Neural cell (in vitro differentiated cells): ENCODE data around the gene DNAJC11. TPM values are rescaled to one million over a fixed set of nuclear protein-coding genes. Genes with fewer than 3 reads are reported as not detected.

ENCODE experiments used
- H2AFZ ChIP-seq: fragments of 200-600, 300-800 bp; sonication (generic), shearing (Covaris generic); 2 replicates; pipeline ENCODE4 v1.6.0; 2014; ENCODE audit warnings: low read depth, mild to moderate bottlenecking, antibody characterized with exemption, low read length, moderate library complexity
- H3F3A ChIP-seq: fragments of 200-600 bp; shearing (Covaris generic); 2 replicates; pipeline ENCODE4 v1.6.1; 2016; ENCODE audit warnings: mild to moderate bottlenecking, moderate library complexity, mixed read lengths, antibody characterized with exemption, low read length; ENCODE audit not compliant: insufficient read depth, poor library complexity, severe bottlenecking
- H3K27ac ChIP-seq: fragments of 200-600, 300-800 bp; sonication (generic), shearing (Covaris generic); 2 replicates; pipeline ENCODE4 v1.5.1; 2014; ENCODE audit warnings: mild to moderate bottlenecking, low read length, moderate library complexity
- H3K27me3 ChIP-seq: fragments of 300-800, 200-600 bp; sonication (generic), shearing (Covaris generic); 2 replicates; pipeline ENCODE4 v1.6.0; 2014; ENCODE audit warnings: mild to moderate bottlenecking, low read depth, low read length, moderate library complexity; ENCODE audit not compliant: insufficient read depth
- H3K36me3 ChIP-seq: fragments of 300-800, 200-600 bp; sonication (generic), shearing (Covaris generic); 2 replicates; pipeline ENCODE4 v1.5.1; 2014; ENCODE audit warnings: mild to moderate bottlenecking, antibody characterized with exemption, low read length, moderate library complexity; ENCODE audit not compliant: insufficient read depth
- H3K4me2 ChIP-seq: fragments of 300-800, 200-600 bp; sonication (generic), shearing (Covaris generic); 2 replicates; pipeline ENCODE4 v1.6.0; 2014; ENCODE audit warnings: mild to moderate bottlenecking, low read length
- H3K4me3 ChIP-seq: fragments of 300-800, 200-600 bp; sonication (generic), shearing (Covaris generic); 2 replicates; pipeline ENCODE4 v1.5.1; 2014; ENCODE audit warnings: mild to moderate bottlenecking, low read length, moderate library complexity
- H3K79me2 ChIP-seq: fragments of 200-600 bp; shearing (Covaris generic); replicated peaks from 2 replicates; pipeline ENCODE4 v1.6.0; 2014; ENCODE audit warnings: mild to moderate bottlenecking, low read length, moderate library complexity; ENCODE audit not compliant: insufficient read depth
- H3K9ac ChIP-seq: fragments of 300-800, 200-600 bp; sonication (generic), shearing (Covaris generic); 2 replicates; pipeline ENCODE4 v1.6.1; 2016; ENCODE audit warnings: mild to moderate bottlenecking, low read length, mixed read lengths
- H3K9me2 ChIP-seq: fragments of 200-600 bp; shearing (Covaris generic); 2 replicates; pipeline ENCODE4 v1.6.1; 2016; ENCODE audit warnings: mild to moderate bottlenecking, low read length, mixed read lengths; ENCODE audit not compliant: insufficient read depth
- H3K9me3 ChIP-seq: fragments of 200-600, 300-800 bp; sonication (generic), shearing (Covaris generic); 2 replicates; pipeline ENCODE4 v1.6.1; 2016; ENCODE audit warnings: mild to moderate bottlenecking, mixed run types, low read length, moderate library complexity, mixed read lengths
- H4K20me1 ChIP-seq: fragments of 200-600 bp; shearing (Covaris generic); 2 replicates; pipeline ENCODE4 v1.6.1; 2016; ENCODE audit warnings: mild to moderate bottlenecking, mixed run types; ENCODE audit not compliant: insufficient read depth
- EP300 ChIP-seq: fragments of 450-650 bp; conservative IDR thresholded peaks from 2 replicates; pipeline ENCODE4 v1.6.1; 2014; ENCODE audit warnings: antibody characterized with exemption, mild to moderate bottlenecking, moderate library complexity; ENCODE audit not compliant: poor library complexity, severe bottlenecking
- EZH2 ChIP-seq: fragments of 200-600, 300-800 bp; shearing (Covaris generic), sonication (generic); IDR thresholded peaks from 2 replicates; pipeline ENCODE4 v1.6.1; 2014; ENCODE audit warnings: antibody characterized with exemption, low read length, borderline replicate concordance, mild to moderate bottlenecking; ENCODE audit not compliant: insufficient read depth, poor library complexity, severe bottlenecking
- MXI1 ChIP-seq: fragments of 450-650 bp; conservative IDR thresholded peaks from 2 replicates; pipeline ENCODE4 v1.6.1; 2014; ENCODE audit warnings: antibody characterized with exemption, mild to moderate bottlenecking; ENCODE audit not compliant: poor library complexity, severe bottlenecking
- POLR2AphosphoS5 ChIP-seq: IDR thresholded peaks from 2 replicates; pipeline ENCODE4 v1.6.1; 2012
- RAD21 ChIP-seq: fragments of 450-650 bp; conservative IDR thresholded peaks from 2 replicates; pipeline ENCODE4 v1.6.1; 2014; ENCODE audit warnings: antibody characterized with exemption, mild to moderate bottlenecking, moderate library complexity
- SMC3 ChIP-seq: fragments of 450-650 bp; conservative IDR thresholded peaks from 2 replicates; pipeline ENCODE4 v1.6.1; 2014; ENCODE audit warnings: antibody characterized with exemption, mild to moderate bottlenecking, moderate library complexity; ENCODE audit not compliant: poor library complexity
- TAF1 ChIP-seq: IDR thresholded peaks from 2 replicates; pipeline ENCODE4 v1.6.1; 2012; ENCODE audit warnings: low read depth
- polyA plus RNA-seq: library from polyadenylated mRNA; depleted of rRNA; stranded (reverse); fragments of >200 nt; gene quantifications from 2 replicates; pipeline ENCODE4 v1.2.3, GENCODE V29; 2014
- TF ChIP-seq, protein P1 (sequence below): IDR thresholded peaks from 2 replicates; pipeline ENCODE4 v1.6.1; 2012; ENCODE audit warnings: borderline replicate concordance
- TF ChIP-seq, protein P2 (sequence below): fragments of 450-650 bp; IDR thresholded peaks from 2 replicates; pipeline ENCODE4 v1.5.1; 2014; ENCODE audit warnings: antibody characterized with exemption, mild to moderate bottlenecking, moderate library complexity; ENCODE audit not compliant: poor library complexity, severe bottlenecking

The DNAJC11 gene
- polyA plus RNA-seq, 1 donor from 2014 or later = 28.6 TPM

DNA sequence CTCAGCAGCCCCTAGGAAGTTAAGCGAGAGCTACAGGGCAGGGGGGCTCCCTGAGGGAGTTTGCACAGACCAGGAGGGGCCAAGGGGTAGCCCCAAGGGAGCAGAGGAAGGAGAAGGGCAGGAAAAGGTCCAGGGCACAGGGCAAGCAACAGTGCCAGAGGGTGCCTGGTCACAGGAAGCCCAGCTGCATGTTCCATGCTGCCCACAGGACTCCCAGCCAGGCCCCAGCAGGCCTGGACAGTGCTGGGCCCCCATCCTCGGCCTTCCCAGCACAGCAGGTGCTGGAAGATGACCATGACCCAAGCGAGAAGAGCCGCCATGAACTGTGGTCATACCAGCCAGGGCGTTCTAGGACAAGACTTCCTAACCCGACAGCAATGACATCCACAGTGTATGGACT is 110.0 kb downstream of the DNAJC11 start:
- Histone ChIP-seq H3K27me3 (no peaks in the 10 kb centered on the region), H2AFZ (no peak overlapping the region), H3K4me2 (no peak overlapping the region), H3F3A (no peaks in the 10 kb centered on the region), H3K4me3 (no peak overlapping the region), H3K36me3 (no peaks in the 10 kb centered on the region), H3K27ac (no peak overlapping the region), H3K9me2 (no peaks in the 10 kb centered on the region), H3K9ac (no peak overlapping the region), H3K79me2 (no peaks in the 10 kb centered on the region), H3K9me3 (no peaks in the 10 kb centered on the region), H4K20me1 (no peaks in the 10 kb centered on the region)
- TF ChIP-seq EP300 = no peak
- TF ChIP-seq, protein P1, sequence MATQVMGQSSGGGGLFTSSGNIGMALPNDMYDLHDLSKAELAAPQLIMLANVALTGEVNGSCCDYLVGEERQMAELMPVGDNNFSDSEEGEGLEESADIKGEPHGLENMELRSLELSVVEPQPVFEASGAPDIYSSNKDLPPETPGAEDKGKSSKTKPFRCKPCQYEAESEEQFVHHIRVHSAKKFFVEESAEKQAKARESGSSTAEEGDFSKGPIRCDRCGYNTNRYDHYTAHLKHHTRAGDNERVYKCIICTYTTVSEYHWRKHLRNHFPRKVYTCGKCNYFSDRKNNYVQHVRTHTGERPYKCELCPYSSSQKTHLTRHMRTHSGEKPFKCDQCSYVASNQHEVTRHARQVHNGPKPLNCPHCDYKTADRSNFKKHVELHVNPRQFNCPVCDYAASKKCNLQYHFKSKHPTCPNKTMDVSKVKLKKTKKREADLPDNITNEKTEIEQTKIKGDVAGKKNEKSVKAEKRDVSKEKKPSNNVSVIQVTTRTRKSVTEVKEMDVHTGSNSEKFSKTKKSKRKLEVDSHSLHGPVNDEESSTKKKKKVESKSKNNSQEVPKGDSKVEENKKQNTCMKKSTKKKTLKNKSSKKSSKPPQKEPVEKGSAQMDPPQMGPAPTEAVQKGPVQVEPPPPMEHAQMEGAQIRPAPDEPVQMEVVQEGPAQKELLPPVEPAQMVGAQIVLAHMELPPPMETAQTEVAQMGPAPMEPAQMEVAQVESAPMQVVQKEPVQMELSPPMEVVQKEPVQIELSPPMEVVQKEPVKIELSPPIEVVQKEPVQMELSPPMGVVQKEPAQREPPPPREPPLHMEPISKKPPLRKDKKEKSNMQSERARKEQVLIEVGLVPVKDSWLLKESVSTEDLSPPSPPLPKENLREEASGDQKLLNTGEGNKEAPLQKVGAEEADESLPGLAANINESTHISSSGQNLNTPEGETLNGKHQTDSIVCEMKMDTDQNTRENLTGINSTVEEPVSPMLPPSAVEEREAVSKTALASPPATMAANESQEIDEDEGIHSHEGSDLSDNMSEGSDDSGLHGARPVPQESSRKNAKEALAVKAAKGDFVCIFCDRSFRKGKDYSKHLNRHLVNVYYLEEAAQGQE = no peak
- no peak for TF ChIP-seq RAD21
- no peak for TF ChIP-seq EZH2
- no peak for TF ChIP-seq POLR2AphosphoS5
- no peak for TF ChIP-seq MXI1
- TF ChIP-seq, protein P2, sequence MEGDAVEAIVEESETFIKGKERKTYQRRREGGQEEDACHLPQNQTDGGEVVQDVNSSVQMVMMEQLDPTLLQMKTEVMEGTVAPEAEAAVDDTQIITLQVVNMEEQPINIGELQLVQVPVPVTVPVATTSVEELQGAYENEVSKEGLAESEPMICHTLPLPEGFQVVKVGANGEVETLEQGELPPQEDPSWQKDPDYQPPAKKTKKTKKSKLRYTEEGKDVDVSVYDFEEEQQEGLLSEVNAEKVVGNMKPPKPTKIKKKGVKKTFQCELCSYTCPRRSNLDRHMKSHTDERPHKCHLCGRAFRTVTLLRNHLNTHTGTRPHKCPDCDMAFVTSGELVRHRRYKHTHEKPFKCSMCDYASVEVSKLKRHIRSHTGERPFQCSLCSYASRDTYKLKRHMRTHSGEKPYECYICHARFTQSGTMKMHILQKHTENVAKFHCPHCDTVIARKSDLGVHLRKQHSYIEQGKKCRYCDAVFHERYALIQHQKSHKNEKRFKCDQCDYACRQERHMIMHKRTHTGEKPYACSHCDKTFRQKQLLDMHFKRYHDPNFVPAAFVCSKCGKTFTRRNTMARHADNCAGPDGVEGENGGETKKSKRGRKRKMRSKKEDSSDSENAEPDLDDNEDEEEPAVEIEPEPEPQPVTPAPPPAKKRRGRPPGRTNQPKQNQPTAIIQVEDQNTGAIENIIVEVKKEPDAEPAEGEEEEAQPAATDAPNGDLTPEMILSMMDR = no peak
- no peak for TF ChIP-seq SMC3
- no peak for TF ChIP-seq TAF1

DNA sequence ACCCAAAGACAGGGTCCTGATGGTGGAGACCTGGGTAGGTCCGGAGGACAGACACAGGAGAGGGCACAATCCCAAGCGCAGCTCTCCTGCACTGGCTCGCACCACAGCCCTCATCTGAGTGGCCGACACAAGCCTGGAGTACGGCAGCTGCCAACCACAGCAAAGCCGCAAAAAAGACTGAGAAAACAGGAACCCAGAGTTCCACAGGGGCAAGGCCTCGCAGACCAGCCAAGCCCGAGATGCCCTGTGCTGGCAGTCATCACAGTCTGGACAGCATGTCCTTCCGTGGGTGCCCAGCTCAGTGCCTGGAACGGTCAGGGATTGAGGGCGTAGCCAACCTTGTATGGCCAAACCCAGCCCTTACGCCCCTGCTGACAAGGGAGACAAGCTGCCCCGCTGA is 110.4 kb downstream of the DNAJC11 start:
- H4K20me1 ChIP-seq = no peaks in the 10 kb centered on the region

More for the DNA sequence above, 110.4 kb downstream of the DNAJC11 start:
- Histone ChIP-seq H3K9me2 (no peaks in the 10 kb centered on the region), H3K36me3 (no peaks in the 10 kb centered on the region), H3K9me3 (no peaks in the 10 kb centered on the region), H2AFZ (no peak overlapping the region), H3K27ac (no peak overlapping the region), H3K4me3 (no peak overlapping the region), H3K4me2 (no peak overlapping the region), H3F3A (no peaks in the 10 kb centered on the region), H3K79me2 (no peaks in the 10 kb centered on the region), H3K27me3 (no peaks in the 10 kb centered on the region), H3K9ac (no peak overlapping the region)
- TF ChIP-seq, protein P2 = no peak
- TF ChIP-seq RAD21 = no peak
- TF ChIP-seq MXI1 = no peak
- no peak for TF ChIP-seq SMC3
- TF ChIP-seq TAF1 = no peak
- TF ChIP-seq, protein P1 = no peak
- TF ChIP-seq POLR2AphosphoS5 = no peak
- no peak for TF ChIP-seq EZH2
- no peak for TF ChIP-seq EP300
